Peyer's patch (tissue), 4 donors: ENCODE data around the gene BICD1. TPM values are rescaled to one million over a fixed set of nuclear protein-coding genes. Genes with fewer than 3 reads are reported as not detected.

Experiments
- DNase-seq, 3 donors: peaks; one replicate each; pipeline ENCODE4 v3.0.0-alpha.2; 2017 to 2019
- H3K27ac ChIP-seq, 4 donors: fragments of 200-600 bp; sonication (generic); one replicate each; pipeline ENCODE4 v1.5.1; 2016 to 2019
- H3K27me3 ChIP-seq, 2 donors: fragments of 200-600 bp; sonication (generic); one replicate each; pipeline ENCODE4 v1.5.1; 2019
- H3K36me3 ChIP-seq, 3 donors: fragments of 200-600 bp; sonication (generic); one replicate each; pipeline ENCODE4 v1.5.1; 2016 to 2019
- H3K4me1 ChIP-seq, 4 donors: fragments of 200-600 bp; sonication (generic); one replicate each; pipeline ENCODE4 v1.5.1; 2016 to 2019
- H3K4me3 ChIP-seq, 4 donors: fragments of 200-600 bp; sonication (generic); 1 replicate in 3 of 4; 2 replicates in 1 of 4; pipeline ENCODE4 v1.5.1; 2016 to 2019; ENCODE audit warnings: mild to moderate bottlenecking in 1 of 4
- H3K9me3 ChIP-seq, 4 donors: fragments of 200-600 bp; sonication (generic); one replicate each; pipeline ENCODE4 v1.5.1; 2016 to 2019; ENCODE audit warnings: mild to moderate bottlenecking in 1 of 4
- CTCF ChIP-seq, 6 experiments: fragments of 450-650 bp in 4 of 6; fragments of 200-600 bp in 2 of 6; sonication (generic) in 1 of 6; IDR thresholded peaks; one replicate each; pipeline ENCODE4 v1.5.1; 2017 to 2019; ENCODE audit warnings: antibody characterized with exemption in 6 of 6, mild to moderate bottlenecking in 3 of 6, moderate library complexity in 1 of 6
- POLR2A ChIP-seq, 2 donors: fragments of 450-650 bp; IDR thresholded peaks; one replicate each; pipeline ENCODE4 v1.5.1; 2017; ENCODE audit warnings: antibody characterized with exemption in 2 of 2, mild to moderate bottlenecking in 2 of 2, moderate library complexity in 2 of 2
- total RNA-seq, 4 donors: library from RNA; depleted of rRNA; stranded (reverse); fragments of >200 nt; gene quantifications; one replicate each; pipeline ENCODE4 v1.1.0, GENCODE V29; 2016

Gene BICD1
- total RNA-seq, 4 donors from 2014 or later = 3.5 to 39.6 (median 10.5) TPM

GRCh38 chr12:32110417-32110816, 3.8 kb downstream of the BICD1 start:
- no peak for TF ChIP-seq POLR2A (IDR thresholded peaks at IDR 0.05)
- no peak for TF ChIP-seq CTCF (IDR thresholded peaks at IDR 0.05)
- DNase-seq = no peak
- H3K9me3 ChIP-seq = no peaks in the 10 kb centered on the region
- no peak overlapping the region for H3K4me3 ChIP-seq
- no peak overlapping the region for H3K27ac ChIP-seq
- no peaks in the 10 kb centered on the region for H3K27me3 ChIP-seq
- H3K36me3 ChIP-seq = no peaks in the 10 kb centered on the region
- H3K4me1 ChIP-seq = peaks cover 0 to 12% (median 0%) of the 10 kb centered on the region in 4 donors

- Histone ChIP-seq H3K27me3 (no peaks in the 10 kb centered on the region), H3K4me3 (no peak overlapping the region), H3K27ac (no peak overlapping the region), H3K4me1 (peaks cover 0 to 10% (median 0%) of the 10 kb centered on the region in 4 donors), H3K36me3 (no peaks in the 10 kb centered on the region), H3K9me3 (no peaks in the 10 kb centered on the region)
- TF ChIP-seq POLR2A (IDR thresholded peaks at IDR 0.05) = no peak
- TF ChIP-seq CTCF (IDR thresholded peaks at IDR 0.05) = no peak
- DNase-seq = no peak
These were observed 4.3 kb downstream of the BICD1 start for GRCh38 chr12:32110942-32111341.

- no peak overlapping the region for H3K27ac ChIP-seq
These were observed 8.9 kb downstream of the BICD1 start for GRCh38 chr12:32115404-32116104.

GRCh38 chr12:32116897-32117296, 10.2 kb downstream of the BICD1 start:
- no peak for DNase-seq
- no peaks in the 10 kb centered on the region for H3K4me1 ChIP-seq
- H3K36me3 ChIP-seq = no peaks in the 10 kb centered on the region
- H3K4me3 ChIP-seq = no peak overlapping the region
- H3K27ac ChIP-seq = no peak overlapping the region
- TF ChIP-seq CTCF (IDR thresholded peaks at IDR 0.05) = no peak
- TF ChIP-seq POLR2A (IDR thresholded peaks at IDR 0.05) = no peak
- H3K27me3 ChIP-seq = no peaks in the 10 kb centered on the region
- no peaks in the 10 kb centered on the region for H3K9me3 ChIP-seq

More at GRCh38 chr12:32115404-32116104, 8.9 kb downstream of the BICD1 start:
- Histone ChIP-seq H3K9me3 (no peaks in the 10 kb centered on the region), H3K36me3 (no peaks in the 10 kb centered on the region), H3K27me3 (no peaks in the 10 kb centered on the region), H3K4me1 (no peaks in the 10 kb centered on the region), H3K4me3 (no peak overlapping the region)
- no peak for TF ChIP-seq POLR2A (IDR thresholded peaks at IDR 0.05)
- TF ChIP-seq CTCF (IDR thresholded peaks at IDR 0.05) = no peak
- DNase-seq = peak in 2 of 3 donors; percentile 25 to 78

GRCh38 chr12:32117316-32117715, 10.7 kb downstream of the BICD1 start:
- Histone ChIP-seq H3K4me1 (no peaks in the 10 kb centered on the region), H3K27me3 (no peaks in the 10 kb centered on the region), H3K36me3 (no peaks in the 10 kb centered on the region), H3K4me3 (no peak overlapping the region), H3K27ac (no peak overlapping the region), H3K9me3 (no peaks in the 10 kb centered on the region)
- no peak for DNase-seq
- TF ChIP-seq CTCF (IDR thresholded peaks at IDR 0.05) (no peak), POLR2A (IDR thresholded peaks at IDR 0.05) (no peak)
